NCI-H446 treated with DMSO at 0.1 percent for 48 hours (cell line): ENCODE data around the gene NFATC1.

Experiments used
- DNase-seq: peaks from one replicate; lab custom pipeline; 2025; lab: John Stamatoyannopoulos, UW

Gene NFATC1

GRCh38 chr18:79389689-79390088 is 6.0 kb upstream of the NFATC1 start:
- no peak for DNase-seq

GRCh38 chr18:79392226-79392625 is 3.5 kb upstream of the NFATC1 start:
- DNase-seq: no peak

GRCh38 chr18:79393181-79393634 is 2.5 kb upstream of the NFATC1 start:
- no peak for DNase-seq

GRCh38 chr18:79393635-79394533 is 1.8 kb upstream of the NFATC1 start:
- DNase-seq: no peak

GRCh38 chr18:79394534-79395307 is 1.0 kb upstream of the NFATC1 start:
- DNase-seq: no peak

DNA sequence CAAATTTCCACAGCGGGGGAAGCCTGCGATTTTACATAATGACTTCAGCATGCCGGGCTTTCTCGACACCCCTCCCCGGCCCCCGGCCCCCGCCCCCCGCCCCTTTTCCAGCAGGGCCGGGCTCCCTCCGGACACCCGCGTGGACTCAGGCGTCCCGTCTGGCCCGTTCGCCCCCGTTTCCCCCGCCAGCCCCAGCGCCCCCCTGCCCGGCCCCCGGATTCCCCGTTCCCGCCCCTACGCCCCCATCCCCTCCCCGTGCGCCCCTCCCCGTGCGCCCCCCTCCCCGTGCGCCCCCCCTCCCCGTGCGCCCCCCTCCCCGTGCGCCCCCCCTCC is 456 bp upstream of the NFATC1 start:
- DNase-seq: no peak

DNA sequence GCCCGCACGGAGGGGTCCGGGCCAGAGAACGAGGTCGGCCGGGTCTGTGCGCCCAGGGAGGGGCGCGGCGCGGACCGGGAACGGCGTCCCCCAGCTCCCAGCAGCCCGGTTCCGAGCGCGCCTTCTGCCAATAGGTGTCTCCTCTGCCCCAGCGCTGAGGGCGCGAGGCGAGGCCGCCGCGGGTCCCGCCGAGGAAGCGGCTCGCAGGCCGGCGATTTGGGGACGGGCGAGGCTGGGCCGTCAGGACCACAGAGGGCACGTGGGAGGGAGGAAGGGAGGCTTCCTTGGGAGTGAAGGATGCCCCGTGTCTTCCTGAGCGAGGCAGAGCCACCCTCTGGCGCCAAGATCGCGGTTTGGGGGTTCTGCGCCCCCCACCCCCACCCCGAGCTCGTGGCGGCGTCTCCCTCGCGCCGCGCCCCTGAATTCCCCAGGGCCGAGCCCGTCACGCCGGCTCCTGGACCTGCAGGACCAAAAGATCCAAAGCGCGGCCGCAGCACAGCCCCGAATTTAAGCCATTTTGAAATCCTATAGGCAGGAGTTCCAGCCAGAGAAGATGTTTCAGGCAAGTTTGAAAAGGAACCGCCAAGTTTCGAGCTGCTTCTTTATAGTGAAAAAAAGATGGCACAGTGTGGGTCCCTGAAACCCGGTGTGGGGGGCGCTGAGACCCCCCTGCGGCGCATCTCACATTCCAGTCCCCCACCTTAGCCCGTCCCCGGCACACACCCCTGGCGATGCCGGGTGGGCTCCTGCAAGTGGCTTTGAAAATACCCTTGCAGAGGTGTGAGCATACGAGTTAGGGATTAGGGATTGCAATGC is 909 bp downstream of the NFATC1 start:
- DNase-seq: no peak

- DNase-seq: no peak
These were observed 1.6 kb downstream of the NFATC1 start for GRCh38 chr18:79397247-79397829.

- DNase-seq: no peak
These were observed 2.4 kb downstream of the NFATC1 start for GRCh38 chr18:79397830-79398761.

DNA sequence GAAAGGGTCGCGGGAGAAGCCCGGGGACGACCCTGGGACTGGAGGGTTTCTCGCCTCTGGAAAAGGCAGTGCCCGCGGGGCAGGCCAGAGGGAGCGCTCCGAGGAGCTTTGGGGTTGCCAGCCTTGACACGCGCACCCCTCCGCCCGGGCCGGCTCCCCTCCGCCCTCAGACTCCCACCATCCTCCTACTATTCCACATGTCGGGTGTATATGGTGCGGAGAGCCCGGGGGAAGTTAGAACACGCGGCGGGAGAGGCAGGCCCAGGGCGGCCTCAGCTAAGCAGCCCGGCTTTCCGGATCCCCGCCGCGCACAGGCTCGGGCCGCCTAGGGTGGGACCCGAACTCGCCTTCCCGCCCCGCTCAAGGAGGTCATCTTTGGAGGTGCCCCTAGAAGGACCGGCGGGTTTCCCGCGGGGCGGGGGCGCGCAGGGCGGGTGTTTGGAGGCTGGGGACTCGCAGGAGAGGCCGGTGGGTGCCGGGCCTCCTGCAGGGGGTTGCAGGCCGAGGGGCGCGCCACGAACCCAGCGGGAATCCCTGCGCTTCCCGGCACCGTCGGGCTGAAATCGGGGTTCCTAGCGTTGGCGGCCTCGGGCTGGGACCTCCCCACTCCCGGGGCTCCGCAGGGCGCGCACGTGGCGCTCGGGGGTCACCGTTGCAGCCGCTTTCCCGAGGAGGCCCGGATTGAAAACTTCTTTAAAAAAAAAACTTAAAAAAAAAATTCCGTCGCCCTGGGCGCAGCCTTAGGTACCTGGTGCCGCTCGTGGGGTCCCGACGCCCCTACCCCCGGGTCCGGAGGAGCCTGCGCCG is 3.7 kb downstream of the NFATC1 start:
- no peak for DNase-seq

GRCh38 chr18:79400091-79400590 is 4.4 kb downstream of the NFATC1 start:
- DNase-seq: no peak

DNA sequence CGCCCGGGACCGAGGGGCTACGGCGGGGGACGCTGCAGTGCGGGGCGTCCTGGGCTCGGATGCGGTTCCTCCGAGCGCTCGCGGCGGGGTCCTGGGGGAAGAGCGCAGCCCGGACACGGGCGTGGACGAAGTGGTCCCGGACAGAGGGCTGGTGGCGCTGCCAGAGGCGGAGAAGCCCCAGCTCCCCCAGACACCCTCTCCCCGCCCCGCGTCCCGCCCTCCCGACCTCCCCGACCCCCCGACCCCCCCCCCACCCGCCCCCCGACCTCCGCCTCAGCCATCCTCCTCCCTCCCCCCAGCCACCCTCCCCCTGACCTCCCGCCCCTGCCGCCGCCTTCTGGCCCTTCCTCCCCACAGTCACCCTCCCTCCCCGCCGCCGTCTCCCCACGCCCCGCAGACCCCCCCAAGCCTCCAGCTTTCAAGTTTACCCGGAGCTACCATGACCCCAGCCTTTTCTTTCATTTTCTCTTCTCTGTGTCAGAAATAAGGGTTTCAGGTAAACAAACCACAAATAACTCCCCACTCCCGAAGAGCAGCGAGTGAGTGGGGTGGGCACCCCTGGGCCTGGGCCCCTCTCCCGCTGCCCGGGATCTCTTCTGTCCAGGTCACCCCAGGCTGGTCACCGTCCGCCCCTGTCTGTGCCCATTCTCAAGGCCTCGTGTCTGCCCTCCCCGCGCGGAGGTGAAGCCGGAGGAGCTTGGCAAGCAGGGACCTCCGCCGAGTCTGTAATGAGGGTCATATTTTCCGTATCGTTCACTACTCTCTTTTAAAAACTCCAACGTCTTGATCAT is 5.1 kb downstream of the NFATC1 start:
- no peak for DNase-seq

DNA sequence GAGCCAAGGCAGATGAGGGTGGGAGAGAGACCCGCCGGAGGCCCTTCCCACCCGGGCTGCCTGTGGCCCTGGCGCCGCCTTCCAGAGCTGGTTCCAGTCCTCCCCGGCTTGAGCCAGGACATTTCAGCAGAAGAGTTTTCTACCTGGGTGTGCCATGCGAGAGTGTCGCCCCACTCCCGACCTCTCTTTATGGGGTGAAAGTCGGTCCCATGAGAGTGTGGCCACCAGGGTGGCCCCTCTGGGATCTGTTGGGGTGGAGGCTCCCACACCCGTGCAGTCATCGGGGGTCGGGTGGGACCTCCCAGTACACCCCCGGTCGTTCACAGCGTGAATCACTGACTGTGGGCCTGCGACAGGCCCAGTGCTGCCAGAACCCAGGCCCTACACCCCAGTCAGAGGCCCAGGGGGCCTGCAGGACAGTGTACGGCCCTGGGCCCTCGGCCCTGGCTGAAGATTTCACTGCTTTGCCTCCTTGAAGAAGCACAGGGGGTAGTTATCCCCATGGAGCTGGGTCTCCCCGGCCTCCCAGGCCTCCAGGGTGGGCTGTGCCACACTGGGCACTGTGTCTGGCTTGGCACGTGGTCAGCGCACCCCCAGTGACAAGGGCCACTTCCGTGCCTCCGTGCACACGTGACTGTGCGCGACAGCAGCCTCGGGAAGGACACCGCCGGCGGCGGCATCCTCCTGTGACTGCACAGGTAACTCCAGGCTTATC is 5.9 kb downstream of the NFATC1 start:
- DNase-seq: no peak

DNA sequence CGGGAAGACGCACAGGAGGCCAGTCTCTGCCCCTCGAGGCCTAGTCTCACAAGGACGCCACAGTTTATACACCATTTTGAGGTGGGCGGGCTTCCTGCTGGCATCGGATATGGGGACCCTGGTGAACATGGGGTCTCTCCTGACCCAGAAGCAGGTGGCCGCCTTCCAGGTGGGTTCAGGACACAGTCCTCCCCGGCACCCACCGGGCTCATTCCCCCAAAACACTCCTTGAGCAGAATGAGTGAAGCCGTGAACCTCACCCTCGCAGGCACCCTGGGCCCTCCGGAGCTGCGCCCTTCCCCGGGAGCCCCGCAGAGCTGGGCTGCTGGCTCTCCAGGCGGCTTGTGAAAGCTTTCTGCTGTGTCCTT is 6.5 kb downstream of the NFATC1 start:
- no peak for DNase-seq

- DNase-seq: no peak
These were observed 7.4 kb downstream of the NFATC1 start for GRCh38 chr18:79402977-79403722.

DNA sequence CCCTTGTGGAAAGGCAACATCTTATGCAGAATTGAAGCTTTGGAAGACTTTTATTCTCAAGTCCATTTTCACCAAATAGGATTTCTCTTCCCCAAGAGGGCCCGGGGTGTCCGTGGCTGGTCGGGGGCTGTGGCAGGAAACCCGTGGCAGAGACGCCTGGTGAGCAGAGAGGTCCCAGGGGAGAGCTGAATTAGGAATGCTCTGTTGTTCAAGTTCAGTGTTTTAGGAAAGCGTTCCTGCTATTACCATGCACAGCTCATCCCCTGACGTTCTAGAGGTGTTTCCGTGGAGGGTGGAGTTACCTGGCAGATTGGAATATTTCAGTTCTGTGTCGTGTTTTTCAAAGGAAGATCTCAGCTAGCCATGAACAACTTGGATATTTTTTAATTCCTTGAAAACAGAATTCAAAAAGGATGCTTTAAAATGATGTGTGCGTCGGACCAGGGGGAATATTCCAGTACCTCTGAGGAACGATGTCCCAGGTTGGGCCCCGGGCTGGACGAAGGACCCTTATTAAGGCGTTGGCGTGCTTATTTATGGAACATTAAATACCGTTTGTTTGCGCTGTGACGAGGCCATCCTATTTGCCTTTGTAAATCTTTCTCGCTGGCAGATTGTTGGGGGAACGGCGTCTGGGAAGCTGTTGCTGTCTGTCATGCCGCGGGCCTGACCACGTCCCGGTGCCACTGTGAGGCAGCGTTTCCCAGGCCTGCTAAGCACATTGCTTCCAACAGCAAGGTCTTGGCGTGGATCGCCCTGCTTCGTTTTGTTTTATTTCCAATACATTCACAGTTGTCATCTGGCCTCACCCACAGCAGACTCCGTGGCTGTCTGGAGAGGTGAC is 8.2 kb downstream of the NFATC1 start:
- no peak for DNase-seq

DNA sequence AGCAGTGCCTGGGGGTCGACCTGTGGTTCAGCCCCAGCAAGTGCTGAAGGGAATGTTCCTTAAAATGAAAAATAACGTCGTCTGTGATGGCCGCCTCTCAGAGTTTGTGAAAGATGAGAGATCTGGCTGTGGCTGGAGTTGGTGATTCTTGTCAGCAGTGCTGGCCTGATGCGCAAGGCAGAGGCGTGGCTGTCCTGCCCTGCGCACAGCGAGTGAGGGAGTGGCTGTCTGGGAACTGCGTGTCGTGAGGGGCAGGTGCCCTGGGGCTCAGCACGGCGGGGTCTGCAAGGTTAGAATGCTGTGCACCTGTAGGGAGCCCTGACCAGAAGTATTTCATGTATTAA is 8.8 kb downstream of the NFATC1 start:
- DNase-seq: no peak
